ENCODE data around the gene FUS. TPM values are rescaled to one million over a fixed set of nuclear protein-coding genes. Genes with fewer than 3 reads are reported as not detected.
"Not testable (repeated sequence)": the region's sequence is repeated elsewhere in the genome, so short reads cannot be mapped to it uniquely, and the experiment has no call there.

Gene FUS
- total RNA-seq, 2 donors from 2014 or later: 168 to 208 TPM

DNA sequence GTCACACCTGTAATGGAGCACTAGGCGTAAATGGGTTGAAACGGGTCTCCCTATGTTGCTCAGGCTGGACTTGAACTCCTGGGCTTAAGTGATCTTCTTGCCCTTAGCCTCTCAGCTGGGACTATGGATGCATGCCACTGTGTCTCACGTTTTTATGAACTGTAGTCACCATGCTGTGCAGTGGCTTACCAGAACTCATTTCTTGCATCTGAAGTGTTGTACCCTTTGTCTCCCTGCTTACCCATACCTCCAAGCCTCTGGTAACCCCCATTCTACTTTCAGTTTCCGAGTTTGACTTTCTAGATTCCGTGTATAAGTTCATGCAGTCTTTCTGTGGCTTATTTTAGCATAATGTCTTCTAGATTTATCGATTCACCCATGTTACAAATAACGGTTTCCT lies 15.0 kb downstream of the FUS start:
- intact Hi-C loops (cut with DNase I): no loop called here
- DNase-seq (ENCODE audit: low spot score): peak; percentile 55

DNA sequence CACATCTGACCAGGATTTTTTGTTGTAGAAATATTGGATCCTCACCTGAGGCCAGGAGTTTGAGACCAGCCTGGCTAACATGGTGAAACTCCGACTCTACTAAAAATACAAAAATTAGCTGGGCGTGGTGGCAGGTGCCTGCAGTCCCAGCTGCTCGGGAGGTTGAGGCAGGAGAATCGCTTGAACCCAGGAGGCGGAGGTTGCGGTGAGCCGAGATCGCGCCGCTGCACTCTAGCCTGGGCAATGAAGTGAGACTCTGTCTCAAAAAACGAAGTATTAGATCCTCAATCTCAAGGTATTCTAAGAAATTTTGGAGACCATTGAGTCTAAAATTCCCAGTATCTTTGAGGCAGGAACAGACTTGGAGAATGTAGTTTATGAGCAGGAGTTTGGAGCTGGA lies 15.9 kb downstream of the FUS start:
- intact Hi-C loops (cut with DNase I): not testable (repeated sequence)
- DNase-seq (ENCODE audit: low spot score): peak; percentile 44

DNA sequence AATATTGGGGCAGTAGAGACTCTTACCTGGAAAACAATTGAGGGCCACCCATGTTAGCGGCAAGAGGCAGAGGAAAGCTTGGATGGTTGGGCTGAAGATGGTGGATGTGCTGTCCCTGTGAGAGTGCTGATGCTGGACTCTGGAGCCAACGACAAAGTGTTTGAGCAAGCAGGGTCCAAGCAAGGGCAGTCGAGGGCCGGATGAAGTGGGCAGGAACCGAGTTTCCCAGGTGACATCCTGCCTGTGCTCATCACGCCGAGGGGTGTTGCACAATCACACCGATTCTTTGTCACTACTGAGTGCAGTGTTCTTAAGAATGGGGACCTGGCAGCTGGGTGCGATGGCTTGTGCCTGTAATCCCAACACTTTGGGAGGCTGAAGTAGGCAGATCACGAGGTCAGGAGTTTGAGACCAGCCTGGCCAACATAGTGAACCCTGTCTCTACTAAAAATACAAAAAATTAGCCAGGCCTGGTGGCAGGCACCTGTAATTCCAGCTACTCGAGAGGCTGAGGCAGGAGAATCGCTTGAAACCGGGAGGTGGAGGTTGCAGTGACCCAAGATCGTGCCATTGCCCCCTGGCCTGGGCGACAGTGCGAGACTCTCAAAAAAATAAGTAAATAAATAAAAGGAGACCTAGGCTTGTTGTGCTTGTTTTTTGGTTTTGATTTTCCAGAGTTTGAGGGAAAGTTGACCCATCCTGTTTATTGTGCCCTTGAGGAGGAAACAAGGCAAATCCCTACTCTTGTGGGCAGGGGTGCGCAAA lies 16.6 kb downstream of the FUS start:
- intact Hi-C loops (cut with DNase I): no loop called here
- DNase-seq (ENCODE audit: low spot score): peak; percentile 68

DNA sequence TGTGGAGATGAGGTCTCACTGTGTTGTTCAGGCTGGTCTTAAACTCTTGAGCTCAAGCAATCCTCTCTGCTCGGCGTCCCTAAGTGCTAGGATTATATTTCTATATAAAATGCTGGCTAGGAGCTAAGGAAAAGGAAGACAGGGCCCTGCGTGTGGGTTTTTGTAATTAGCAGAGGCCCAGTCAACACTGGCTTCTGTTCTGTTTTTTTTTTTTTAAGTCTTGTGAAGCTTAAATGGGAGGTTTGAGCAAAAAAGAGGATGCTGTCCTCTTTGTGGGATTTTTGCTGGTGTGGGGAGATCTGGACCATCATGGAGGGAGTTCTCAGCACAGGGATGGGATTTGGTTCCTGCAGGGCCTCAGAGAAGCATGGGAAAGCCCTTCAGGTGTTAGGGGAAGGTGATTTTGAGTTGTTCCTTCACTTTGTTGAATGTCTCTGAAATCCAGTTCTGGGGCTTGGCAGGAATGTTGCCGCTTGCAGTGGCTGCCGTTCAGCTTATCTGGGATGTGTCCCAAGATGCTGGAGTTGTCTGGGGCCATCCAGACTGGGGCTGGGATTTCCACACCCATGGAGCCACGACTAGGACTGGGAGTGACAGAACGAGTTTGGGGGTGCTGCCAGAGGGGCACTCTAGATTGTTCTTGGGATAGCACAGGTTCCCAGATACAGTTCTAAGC lies 18.4 kb downstream of the FUS start:
- peak; percentile 74 for DNase-seq (ENCODE audit: low spot score)
- intact Hi-C loops (cut with DNase I): no loop called here

DNA sequence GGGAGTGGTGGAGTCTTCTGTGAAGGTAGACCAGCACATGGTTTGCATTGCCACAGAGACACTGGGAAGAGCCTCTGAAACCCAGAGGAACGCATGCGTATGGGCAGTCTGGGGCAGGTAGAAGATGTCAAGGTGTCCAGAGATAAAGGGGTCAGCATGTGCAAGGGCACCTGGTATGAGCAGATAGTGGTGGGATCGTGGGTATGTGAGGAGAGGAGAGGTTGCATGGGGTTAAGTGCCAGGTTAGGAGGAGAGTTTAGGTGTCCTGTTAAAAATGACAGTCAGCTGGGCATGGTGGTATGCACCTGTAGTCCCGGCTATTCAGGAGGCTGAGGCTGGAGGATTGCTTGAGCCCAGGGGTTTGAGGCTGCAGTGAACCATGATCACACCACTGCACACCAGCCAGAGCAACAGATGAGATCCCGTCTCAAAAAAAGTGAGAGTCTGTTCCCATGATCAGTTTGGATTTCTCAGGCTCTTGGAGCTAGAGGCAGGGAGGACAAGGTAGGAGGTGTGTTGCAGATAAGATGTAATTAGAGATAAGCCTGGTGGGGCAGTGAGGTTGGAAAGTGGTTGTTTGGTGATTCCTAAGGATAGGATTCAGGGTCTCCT lies 19.6 kb downstream of the FUS start:
- intact Hi-C loops (cut with DNase I): no loop called here
- DNase-seq (ENCODE audit: low spot score): peak; percentile 18

DNA sequence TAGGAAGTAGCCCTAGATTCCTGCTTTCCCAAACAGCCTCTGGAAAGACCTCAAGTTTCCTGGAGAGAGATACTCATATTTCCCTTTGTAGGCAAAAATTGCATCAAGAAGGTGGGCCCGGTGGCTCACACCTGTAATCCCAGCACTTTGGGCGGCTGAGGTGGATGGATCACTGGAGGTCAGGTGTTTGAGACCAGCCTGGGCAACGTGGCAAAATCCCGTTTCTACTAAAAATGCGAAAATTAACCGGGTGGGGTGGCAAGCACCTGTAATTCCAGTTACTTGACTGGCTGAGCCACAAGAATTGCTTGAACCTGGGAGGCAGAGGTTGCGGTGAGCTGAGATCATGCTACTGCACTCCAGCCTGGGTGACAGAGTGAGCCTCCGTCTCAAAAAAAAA lies 20.2 kb downstream of the FUS start:
- peak; percentile 77 for DNase-seq (ENCODE audit: low spot score)
- intact Hi-C loops (cut with DNase I): not testable (repeated sequence)

DNA sequence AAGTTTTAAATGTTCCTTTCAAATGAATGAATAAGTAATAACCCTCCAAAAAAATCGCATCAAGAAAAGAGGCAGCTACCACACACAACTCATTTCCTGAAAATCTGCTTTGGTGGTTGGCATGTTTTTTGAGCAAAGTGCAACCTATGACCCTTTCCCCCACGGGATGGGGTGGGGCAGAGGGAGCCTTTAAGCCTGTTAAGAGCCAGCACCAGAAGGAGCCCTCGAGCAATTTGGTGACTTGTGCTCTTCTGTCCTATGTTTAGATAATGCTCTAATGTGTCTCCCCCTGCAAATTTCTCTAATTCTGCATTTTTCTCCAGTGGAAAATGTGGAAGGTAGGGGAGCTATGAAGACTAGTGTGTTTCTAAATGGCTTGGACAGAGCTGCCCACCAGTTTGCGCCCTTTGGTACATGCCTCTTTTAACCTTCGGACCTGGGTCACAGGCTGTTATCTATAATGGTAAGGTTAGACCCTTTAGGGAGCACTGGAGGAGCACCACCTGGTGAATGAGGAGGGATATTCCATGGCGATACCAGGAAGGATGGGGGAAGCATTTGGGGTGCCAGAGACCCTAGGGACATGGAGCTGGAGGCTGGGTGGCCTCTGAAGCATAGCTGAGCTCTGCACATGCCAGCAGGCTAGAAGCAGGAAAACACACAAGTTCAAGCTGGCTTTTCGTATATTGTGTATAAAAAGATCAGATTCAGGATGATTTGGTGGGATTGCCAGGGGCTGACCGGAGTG lies 21.1 kb downstream of the FUS start:
- DNase-seq (ENCODE audit: low spot score): peak; percentile 58
- intact Hi-C loops (cut with DNase I): loop anchor here in 1 of 2 donors (1.0 kb wide), 1 partner anchor 15 kb away; no protein-coding TSS in a partner anchor

DNA sequence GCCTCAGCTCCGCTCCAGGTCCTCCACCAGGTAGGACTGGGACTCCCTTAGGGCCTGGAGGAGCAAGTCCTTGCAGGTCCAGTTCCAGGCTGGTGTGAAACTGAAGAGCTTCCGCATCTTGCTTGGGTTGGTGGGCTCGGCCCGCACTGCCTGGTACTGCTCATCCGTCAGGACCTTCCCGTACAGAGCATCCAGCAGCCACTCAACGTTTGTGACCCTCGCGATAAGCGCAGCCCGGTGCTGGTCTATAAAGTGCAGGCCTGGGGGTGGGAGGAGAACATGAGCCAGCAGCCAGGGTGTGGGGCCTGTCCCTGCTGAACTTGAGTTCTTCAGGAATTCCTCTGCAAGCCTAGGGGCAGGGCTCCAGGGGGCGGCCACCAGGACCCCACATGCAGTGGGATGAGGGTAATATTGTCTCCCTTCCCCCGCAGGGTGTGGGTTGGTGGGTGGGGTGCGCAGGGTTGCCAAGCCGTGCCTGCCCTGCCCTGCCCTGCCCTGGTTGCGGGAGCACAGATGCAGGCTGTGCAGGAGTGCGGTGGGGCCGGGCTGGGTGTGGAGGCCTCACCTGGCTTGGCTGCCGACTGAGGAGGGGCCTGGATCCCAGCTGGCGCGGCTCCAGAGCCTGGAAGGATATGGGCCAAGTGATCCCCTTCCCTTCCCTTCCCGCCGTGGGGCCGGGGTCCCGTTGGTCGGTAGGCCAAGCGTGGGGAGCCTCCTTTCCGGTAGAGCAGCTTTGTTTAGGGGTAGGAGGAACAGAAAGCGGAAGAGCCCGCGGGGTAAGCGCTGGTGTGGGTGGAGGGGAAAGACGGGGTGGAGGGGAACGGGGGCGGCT lies 21.9 kb downstream of the FUS start:
- peak; percentile 86 for DNase-seq (ENCODE audit: low spot score)

DNA sequence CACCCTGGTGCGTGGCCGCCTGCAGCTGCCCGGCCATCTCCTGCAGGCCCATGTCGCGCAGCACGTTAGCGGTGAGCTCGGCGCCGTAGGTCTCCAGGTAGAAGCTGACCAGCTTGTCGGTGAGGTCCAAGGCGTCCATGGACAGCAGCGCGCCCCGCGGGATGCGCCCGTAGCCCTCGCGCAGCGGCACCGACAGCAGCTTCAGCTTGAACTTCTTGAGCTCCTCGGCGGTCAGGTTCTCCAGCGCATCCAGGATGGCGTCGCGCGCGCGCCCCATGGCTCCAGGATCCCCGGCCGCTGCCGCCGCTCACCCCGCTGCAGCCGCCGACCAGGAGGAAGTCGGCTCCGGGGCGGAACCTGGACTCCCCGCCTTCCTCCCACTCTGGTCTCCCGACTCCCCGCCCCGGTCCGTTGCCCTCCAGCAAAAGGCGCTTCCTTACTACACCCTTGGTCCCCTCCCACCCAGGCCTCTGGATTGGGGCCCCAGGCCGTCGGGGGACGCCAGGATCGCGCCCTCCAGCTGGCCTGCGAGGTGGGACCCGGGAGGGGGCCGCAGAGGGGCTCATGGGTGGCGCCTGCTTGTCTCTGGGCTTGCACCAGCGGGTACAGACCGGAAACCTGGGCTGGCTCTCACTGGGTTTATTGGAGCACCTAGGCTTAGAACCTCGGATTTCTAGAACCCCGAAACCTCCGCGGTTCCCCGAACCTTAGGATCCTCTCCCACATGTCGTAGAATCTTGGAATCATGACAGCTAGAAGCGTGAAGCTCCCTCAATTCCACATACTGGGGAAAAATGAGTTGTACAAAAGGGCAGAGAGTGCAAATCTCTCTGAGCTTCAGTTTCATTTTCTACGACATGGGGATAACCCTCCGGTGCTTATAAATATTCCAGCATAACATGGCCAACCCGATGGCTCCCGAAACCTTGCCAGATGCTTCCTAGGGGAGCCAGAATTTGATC lies 22.8 kb downstream of the FUS start, which contains the start of gene PYCARD:
TSS of gene PYCARD (minus strand) at position 347 of the 962 bp plus-strand sequence. CDS start at position 277, 70 bp downstream.
- intact Hi-C loops (cut with DNase I): no loop called here
- peak; percentile 90 for DNase-seq (ENCODE audit: low spot score)

More for the DNA sequence above, 21.9 kb downstream of the FUS start:
- intact Hi-C loops (cut with DNase I): loop anchor here in 1 of 2 donors (1.0 kb wide), 1 partner anchor 15 kb away; no protein-coding TSS in a partner anchor

DNA sequence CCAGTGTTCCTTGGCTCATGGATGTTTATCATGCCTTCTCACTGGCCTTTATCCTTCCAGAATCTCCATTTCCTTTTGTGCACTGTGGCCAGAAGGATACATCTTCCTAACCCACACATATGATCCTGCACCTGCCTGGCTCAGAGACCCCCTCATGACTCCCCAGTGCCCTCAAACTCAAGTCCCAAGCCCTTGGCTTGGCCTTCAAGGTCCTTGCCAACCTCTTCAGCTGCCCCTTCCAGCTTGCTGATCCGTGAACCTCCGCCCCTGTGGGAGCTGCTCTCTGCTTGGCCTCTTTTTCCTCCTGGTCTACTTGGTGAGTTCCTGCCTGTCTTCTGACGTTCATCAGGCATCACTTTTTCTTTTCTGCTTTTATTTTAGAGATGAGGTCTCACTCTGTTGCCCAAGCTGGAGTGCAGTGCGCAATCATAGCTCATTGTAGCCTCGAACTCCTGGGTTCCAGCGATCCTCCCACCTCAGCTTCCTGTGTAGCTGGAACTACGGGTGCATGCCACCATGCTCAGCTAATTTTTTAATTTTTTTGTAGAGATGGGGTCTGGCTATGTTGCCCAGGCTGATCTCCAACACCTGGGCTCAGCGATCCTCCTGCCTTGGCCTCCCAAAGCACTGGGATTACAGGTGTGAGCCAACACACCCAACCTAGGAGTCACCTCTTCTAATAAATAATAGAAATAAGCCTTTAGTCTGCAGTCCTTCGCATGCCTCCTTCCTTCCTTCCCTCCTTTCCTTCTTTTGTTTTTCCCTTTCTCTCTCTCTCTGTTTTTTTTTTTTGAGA lies 25.1 kb downstream of the FUS start:
- peak; percentile 56 for DNase-seq (ENCODE audit: low spot score)
- intact Hi-C loops (cut with DNase I): no loop called here

DNA sequence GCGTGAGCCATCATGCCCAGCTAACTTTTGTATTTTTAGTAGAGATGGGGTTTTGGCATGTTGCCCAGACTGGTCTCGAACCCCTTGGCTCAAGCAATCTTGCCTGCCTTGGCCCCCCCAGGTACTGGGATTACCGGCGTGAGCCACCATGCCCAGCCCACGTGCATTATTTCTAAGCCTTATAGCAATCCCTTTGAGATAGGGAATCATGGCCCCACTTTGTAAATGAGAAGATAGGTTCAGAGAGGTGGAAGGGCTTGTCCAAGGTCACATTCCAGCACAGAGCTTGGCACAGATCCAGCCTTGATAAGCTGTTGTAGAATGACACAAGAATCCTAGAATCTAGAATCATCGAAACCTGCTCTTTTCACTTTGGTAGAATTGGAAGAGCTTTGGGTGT lies 26.8 kb downstream of the FUS start:
- DNase-seq (ENCODE audit: low spot score): peak; percentile 49
- intact Hi-C loops (cut with DNase I): no loop called here

DNA sequence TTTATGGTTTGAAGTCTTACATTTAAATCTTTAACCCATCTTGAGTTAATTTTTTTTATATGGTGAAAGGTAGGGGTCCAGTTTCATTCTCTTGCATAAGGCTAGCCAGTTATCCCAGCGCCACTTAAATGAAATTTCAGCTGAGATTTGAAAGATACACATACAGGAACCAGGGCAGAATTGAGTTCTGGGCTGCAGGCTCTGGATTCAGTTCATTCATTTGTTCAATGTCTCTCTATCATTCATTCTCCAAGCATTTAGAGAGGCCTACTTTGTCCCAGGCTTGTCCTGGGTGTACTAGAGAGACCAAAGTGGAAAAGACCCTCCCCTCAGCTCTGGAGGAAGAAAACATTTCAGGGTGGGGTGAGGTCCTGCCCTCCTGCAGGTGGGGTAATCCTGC lies 33.4 kb downstream of the FUS start:
- intact Hi-C loops (cut with DNase I): no loop called here
- no peak for DNase-seq (ENCODE audit: low spot score)

DNA sequence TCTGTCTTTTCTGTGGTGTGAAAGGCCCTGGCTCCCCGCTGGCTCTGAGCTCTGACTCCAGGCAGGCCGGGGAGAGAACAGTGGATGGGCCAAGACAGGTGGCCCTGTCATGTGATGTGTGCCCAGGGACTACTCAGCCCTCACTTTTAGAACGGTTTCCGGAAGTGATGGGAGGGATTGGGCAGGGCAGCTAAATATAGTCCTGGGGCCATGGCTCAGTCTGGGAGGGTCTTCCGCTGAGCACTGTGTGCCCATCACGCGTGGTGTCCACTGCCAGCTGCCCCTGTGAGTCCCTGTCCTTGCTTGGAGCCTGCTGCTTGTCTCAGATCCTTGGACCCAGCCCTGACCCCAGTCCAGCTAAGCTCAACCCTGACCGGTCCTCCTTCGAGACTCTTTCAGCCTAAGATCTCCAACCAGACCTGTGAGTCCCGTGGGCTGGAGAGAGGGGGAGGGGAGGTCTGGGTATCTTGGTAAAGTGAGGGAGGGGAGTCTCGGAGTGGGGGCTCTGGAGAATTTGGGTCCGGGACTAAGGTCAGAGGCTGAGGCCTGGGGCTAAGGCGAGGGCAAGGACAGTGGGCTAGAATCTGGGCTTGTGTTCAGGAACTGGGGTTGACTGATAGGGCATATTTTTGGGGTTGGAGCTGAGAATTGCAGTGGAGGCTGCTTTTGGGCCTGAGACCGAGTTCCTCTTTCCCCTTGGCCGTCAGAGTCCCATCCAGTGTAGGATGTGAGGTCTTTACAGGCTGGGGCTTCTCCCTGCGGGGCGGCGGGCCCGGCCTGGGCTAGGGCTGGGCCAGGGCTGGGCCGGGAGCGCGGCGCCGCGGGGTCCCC lies 34.2 kb downstream of the FUS start, which contains the start of gene TRIM72:
TSS of gene TRIM72 (plus strand) at position 243 of the 831 bp plus-strand sequence. CDS start 620 bp downstream, outside the sequence.
- no peak for DNase-seq (ENCODE audit: low spot score)
- intact Hi-C loops (cut with DNase I): no loop called here

DNA sequence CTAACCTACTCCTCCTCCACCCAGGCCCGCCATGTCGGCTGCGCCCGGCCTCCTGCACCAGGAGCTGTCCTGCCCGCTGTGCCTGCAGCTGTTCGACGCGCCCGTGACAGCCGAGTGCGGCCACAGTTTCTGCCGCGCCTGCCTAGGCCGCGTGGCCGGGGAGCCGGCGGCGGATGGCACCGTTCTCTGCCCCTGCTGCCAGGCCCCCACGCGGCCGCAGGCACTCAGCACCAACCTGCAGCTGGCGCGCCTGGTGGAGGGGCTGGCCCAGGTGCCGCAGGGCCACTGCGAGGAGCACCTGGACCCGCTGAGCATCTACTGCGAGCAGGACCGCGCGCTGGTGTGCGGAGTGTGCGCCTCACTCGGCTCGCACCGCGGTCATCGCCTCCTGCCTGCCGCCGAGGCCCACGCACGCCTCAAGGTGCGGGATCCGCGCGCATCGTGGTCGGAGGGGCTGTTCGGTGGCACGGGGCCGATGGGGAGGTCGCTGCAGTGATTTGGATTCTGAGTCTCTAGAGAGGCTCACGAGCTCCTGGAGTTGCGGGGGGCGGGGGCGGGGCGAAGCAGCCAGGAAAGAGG lies 34.9 kb downstream of the FUS start:
- intact Hi-C loops (cut with DNase I): no loop called here
- DNase-seq (ENCODE audit: low spot score): no peak

Data from posterior vena cava (tissue), 2 donors.